MM.1S (cell line): ENCODE measurements around the gene SLC25A29.

Source experiments
- DNase-seq: peaks from one replicate; pipeline ENCODE4 v3.0.0-alpha.2; 2015
- H2AFZ ChIP-seq: fragments of 300-600 bp; sonication (generic); 2 replicates; pipeline ENCODE4 v1.6.0; 2016; ENCODE audit warnings: antibody characterized with exemption, low read length
- H3F3A ChIP-seq: fragments of 300-600 bp; sonication (generic); 2 replicates; pipeline ENCODE4 v1.6.1; 2016; ENCODE audit warnings: mild to moderate bottlenecking, antibody characterized with exemption, low read length, moderate library complexity, mixed read lengths; ENCODE audit not compliant: insufficient read depth
- H3K27ac ChIP-seq: fragments of 300-600 bp; sonication (generic); 2 replicates; pipeline ENCODE4 v1.5.1; 2016; ENCODE audit warnings: mild to moderate bottlenecking, low read length
- H3K27me3 ChIP-seq: fragments of 300-600 bp; sonication (generic); replicated peaks from 2 replicates; pipeline ENCODE4 v1.6.0; 2016; ENCODE audit warnings: low read length; ENCODE audit not compliant: insufficient read depth
- H3K36me3 ChIP-seq: fragments of 300-600 bp; sonication (generic); replicated peaks from 2 replicates; pipeline ENCODE4 v1.6.1; 2016; ENCODE audit warnings: mild to moderate bottlenecking, low read length, mixed read lengths; ENCODE audit not compliant: insufficient read depth
- H3K4me1 ChIP-seq: fragments of 300-600 bp; sonication (generic); 2 replicates; pipeline ENCODE4 v1.6.1; 2016; ENCODE audit warnings: low read length, mixed read lengths
- H3K4me2 ChIP-seq: fragments of 300-600 bp; sonication (generic); 2 replicates; pipeline ENCODE4 v1.6.0; 2016; ENCODE audit warnings: low read depth, low read length
- H3K4me3 ChIP-seq: fragments of 300-600 bp; sonication (generic); 2 replicates; pipeline ENCODE4 v1.5.1; 2016; ENCODE audit warnings: low read length, mixed read lengths
- H3K79me2 ChIP-seq: fragments of 300-600 bp; sonication (generic); 2 replicates; pipeline ENCODE4 v1.6.1; 2016; ENCODE audit warnings: mixed run types, low read length, mixed read lengths
- H3K9ac ChIP-seq: fragments of 300-600 bp; sonication (generic); 2 replicates; pipeline ENCODE4 v1.6.1; 2016; ENCODE audit warnings: low read length, mixed read lengths
- H3K9me2 ChIP-seq: fragments of 300-600 bp; sonication (generic); replicated peaks from 2 replicates; pipeline ENCODE4 v1.6.1; 2016; ENCODE audit warnings: mild to moderate bottlenecking, low read length, mixed read lengths; ENCODE audit not compliant: insufficient read depth
- H3K9me3 ChIP-seq: fragments of 300-600 bp; sonication (generic); replicated peaks from 2 replicates; pipeline ENCODE4 v1.6.1; 2016; ENCODE audit warnings: mild to moderate bottlenecking, low read length, mixed read lengths; ENCODE audit not compliant: insufficient read depth
- H4K20me1 ChIP-seq: fragments of 300-600 bp; sonication (generic); 2 replicates; pipeline ENCODE4 v1.6.1; 2016; ENCODE audit warnings: mild to moderate bottlenecking, low read length, moderate library complexity, mixed read lengths; ENCODE audit not compliant: insufficient read depth
- EZH2 ChIP-seq: fragments of 300-600 bp; sonication (generic); optimal IDR thresholded peaks from 2 replicates; pipeline ENCODE3; 2017; ENCODE audit warnings: low read depth, mild to moderate bottlenecking, antibody characterized with exemption, low read length, mixed read lengths
- EZH2phosphoT487 ChIP-seq: fragments of 300-600 bp; sonication (generic); IDR thresholded peaks from 2 replicates; pipeline ENCODE4 v1.6.1; 2018; ENCODE audit warnings: antibody characterized with exemption, low read length
- TF ChIP-seq, protein P1 (sequence below): fragments of 300-600 bp; sonication (generic); IDR thresholded peaks from 2 replicates; pipeline ENCODE4 v1.5.1; 2016; ENCODE audit warnings: antibody characterized with exemption, low read length, mixed read lengths

SLC25A29 gene

GRCh38 chr14:100275214-100275613 is 31.0 kb downstream of the SLC25A29 start:
- DNase-seq, result no peak
- H3K27ac ChIP-seq, result no peak overlapping the region
- H3K9me3 ChIP-seq, result no peaks in the 10 kb centered on the region
- no peaks in the 10 kb centered on the region for H3K9me2 ChIP-seq
- no peaks in the 10 kb centered on the region for H3F3A ChIP-seq
- peaks cover 87% of the 10 kb centered on the region for H3K79me2 ChIP-seq
- no peak overlapping the region for H3K4me2 ChIP-seq
- H3K4me3 ChIP-seq, result no peak overlapping the region
- no peak overlapping the region for H3K9ac ChIP-seq
- no peaks in the 10 kb centered on the region for H3K27me3 ChIP-seq
- H4K20me1 ChIP-seq, result peaks cover 14% of the 10 kb centered on the region
- peaks cover 12% of the 10 kb centered on the region; the same call in 1 of the 2 replicates for H3K4me1 ChIP-seq
- no peak overlapping the region for H2AFZ ChIP-seq
- no peaks in the 10 kb centered on the region for H3K36me3 ChIP-seq
- TF ChIP-seq EZH2 (no peak), EZH2phosphoT487 (no peak)

DNA sequence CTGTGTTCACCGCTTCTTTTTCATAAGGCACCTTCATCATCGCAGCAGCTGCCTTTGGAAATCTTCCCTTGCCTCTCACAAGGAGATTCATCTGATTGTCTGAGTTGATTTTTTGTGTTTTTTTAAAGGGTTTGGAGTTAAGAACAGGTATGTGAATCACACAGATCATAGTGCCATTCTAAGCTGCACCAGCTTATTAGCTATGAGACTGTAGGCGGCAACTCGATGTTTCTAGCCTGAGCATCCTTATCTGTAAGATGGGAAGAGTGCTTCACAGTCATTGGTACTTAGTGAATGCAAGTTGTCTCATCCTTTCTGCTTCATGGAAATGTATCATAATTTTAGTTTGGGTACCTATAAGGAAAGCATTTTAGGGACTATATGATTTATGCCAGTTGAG is 32.0 kb downstream of the SLC25A29 start:
- Histone ChIP-seq H3K27me3 (no peaks in the 10 kb centered on the region), H3K9ac (no peak overlapping the region), H3K27ac (no peak overlapping the region), H3F3A (no peaks in the 10 kb centered on the region), H3K4me2 (no peak overlapping the region), H2AFZ (no peak overlapping the region), H3K9me2 (no peaks in the 10 kb centered on the region), H3K4me3 (no peak overlapping the region), H3K4me1 (peaks cover 12% of the 10 kb centered on the region; the same call in 1 of the 2 replicates), H3K79me2 (peaks cover 82% of the 10 kb centered on the region), H3K9me3 (no peaks in the 10 kb centered on the region), H4K20me1 (peaks cover 14% of the 10 kb centered on the region), H3K36me3 (no peaks in the 10 kb centered on the region)
- no peak for DNase-seq
- no peak for TF ChIP-seq EZH2phosphoT487
- TF ChIP-seq, protein P1, sequence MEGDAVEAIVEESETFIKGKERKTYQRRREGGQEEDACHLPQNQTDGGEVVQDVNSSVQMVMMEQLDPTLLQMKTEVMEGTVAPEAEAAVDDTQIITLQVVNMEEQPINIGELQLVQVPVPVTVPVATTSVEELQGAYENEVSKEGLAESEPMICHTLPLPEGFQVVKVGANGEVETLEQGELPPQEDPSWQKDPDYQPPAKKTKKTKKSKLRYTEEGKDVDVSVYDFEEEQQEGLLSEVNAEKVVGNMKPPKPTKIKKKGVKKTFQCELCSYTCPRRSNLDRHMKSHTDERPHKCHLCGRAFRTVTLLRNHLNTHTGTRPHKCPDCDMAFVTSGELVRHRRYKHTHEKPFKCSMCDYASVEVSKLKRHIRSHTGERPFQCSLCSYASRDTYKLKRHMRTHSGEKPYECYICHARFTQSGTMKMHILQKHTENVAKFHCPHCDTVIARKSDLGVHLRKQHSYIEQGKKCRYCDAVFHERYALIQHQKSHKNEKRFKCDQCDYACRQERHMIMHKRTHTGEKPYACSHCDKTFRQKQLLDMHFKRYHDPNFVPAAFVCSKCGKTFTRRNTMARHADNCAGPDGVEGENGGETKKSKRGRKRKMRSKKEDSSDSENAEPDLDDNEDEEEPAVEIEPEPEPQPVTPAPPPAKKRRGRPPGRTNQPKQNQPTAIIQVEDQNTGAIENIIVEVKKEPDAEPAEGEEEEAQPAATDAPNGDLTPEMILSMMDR, result no peak
- TF ChIP-seq EZH2, result no peak

DNA sequence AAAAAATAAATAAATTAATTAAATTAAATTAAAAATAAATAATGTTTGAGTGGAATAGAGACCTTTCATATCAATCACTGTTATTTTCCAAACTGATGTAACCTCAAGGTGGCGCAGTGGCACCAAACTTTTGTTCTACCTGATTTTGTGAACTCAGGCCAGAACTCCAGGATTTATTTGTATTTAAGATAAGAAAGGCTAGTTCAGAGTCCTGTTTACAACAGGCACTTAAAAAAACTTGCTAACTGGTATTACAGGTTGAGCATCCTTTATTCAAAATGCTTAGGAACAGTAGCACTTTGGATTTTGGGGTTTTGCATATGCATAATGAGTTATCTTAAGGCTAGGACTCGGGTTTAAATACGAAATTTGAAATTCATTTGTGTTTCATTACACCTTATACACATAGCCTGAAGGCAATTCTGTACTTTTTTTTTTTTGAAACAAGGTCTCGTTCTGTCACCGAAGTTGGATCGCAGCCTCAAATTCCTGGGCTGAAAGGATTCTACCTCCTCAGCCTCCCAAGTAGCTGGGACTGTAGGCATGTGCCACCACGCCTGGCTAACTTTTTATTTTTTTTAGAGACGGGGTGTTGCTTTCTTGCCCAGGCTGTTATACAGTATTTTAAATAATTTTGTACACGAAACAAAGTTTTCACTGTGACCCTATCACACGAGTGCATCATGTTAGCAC is 34.9 kb downstream of the SLC25A29 start:
- Histone ChIP-seq H3K4me1 (no peaks in the 10 kb centered on the region), H2AFZ (no peak overlapping the region), H3K79me2 (peaks cover 87% of the 10 kb centered on the region), H4K20me1 (peaks cover 9% of the 10 kb centered on the region), H3K27ac (no peak overlapping the region), H3K36me3 (no peaks in the 10 kb centered on the region), H3K9me2 (no peaks in the 10 kb centered on the region), H3K9me3 (no peaks in the 10 kb centered on the region), H3K4me3 (no peak overlapping the region), H3F3A (no peaks in the 10 kb centered on the region), H3K9ac (no peak overlapping the region), H3K4me2 (no peak overlapping the region), H3K27me3 (no peaks in the 10 kb centered on the region)
- DNase-seq, result no peak
- TF ChIP-seq, protein P1, result no peak; the same call in 1 of the 2 replicates
- TF ChIP-seq EZH2phosphoT487 (no peak), EZH2 (no peak)

DNA sequence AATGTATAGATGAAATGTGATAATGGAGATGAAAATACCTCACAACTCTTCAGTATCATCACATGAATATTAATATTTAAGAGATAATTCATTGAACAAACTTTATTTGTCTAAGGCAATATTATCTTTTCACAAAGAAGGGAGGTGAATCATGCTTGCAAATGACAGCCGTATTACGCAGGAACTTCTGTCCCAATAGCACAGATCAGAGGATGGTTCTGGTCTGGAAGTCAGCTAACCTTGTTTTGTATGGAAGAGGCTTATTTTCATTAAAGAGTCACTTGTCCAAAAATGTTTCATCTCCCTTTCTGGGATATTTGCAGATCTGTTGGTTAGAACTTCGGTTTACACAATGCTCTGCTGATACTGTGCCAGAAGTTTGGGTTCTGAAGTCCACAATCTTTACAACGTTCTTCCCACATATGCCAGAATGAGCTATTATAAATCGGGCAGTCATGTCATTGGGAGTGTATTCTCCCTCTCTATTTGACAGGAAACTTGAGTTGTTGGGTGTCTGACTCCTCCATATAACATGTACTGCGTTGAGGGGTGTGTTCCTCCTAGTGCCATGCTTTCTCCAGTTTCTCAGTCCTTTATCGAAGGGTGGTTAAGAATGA is 37.5 kb downstream of the SLC25A29 start:
- no peak for DNase-seq
- H3K9me3 ChIP-seq, result no peaks in the 10 kb centered on the region
- no peaks in the 10 kb centered on the region for H3K4me1 ChIP-seq
- H3K9ac ChIP-seq, result no peak overlapping the region
- no peak overlapping the region for H3K4me2 ChIP-seq
- H3K27me3 ChIP-seq, result no peaks in the 10 kb centered on the region
- no peak overlapping the region for H3K27ac ChIP-seq
- no peaks in the 10 kb centered on the region for H3K36me3 ChIP-seq
- no peaks in the 10 kb centered on the region for H3K9me2 ChIP-seq
- H3K4me3 ChIP-seq, result no peak overlapping the region
- peaks cover 5% of the 10 kb centered on the region; the same call in 1 of the 2 replicates for H4K20me1 ChIP-seq
- TF ChIP-seq, protein P1, result no peak
- no peak for TF ChIP-seq EZH2phosphoT487
- TF ChIP-seq EZH2, result no peak
- no peak overlapping the region for H2AFZ ChIP-seq
- peaks cover 86% of the 10 kb centered on the region for H3K79me2 ChIP-seq
- H3F3A ChIP-seq, result no peaks in the 10 kb centered on the region
